CD14-positive monocyte (primary cell): Measurements from ENCODE around the gene ATRN. TPM values are rescaled to one million over a fixed set of nuclear protein-coding genes. Genes with fewer than 3 reads are reported as not detected.

ENCODE experiments used
- DNase-seq, 3 donors: peaks; one replicate each; pipeline ENCODE4 v3.0.0-alpha.2; 2011 to 2022
- H2AFZ ChIP-seq: 2 replicates; pipeline ENCODE4 v1.6.0; 2012; ENCODE audit warnings: mild to moderate bottlenecking, low read depth, low read length, inconsistent platforms; ENCODE audit not compliant: insufficient read depth, poor library complexity, severe bottlenecking
- H3K27ac ChIP-seq, 2 donors: 1 replicate in 1 of 2; 2 replicates in 1 of 2; pipeline ENCODE4 v1.5.1; 2012 to 2013; ENCODE audit warnings: low read length in 2 of 2, control low read depth in 1 of 2, inconsistent platforms in 1 of 2, low read depth in 1 of 2, mild to moderate bottlenecking in 1 of 2
- H3K27me3 ChIP-seq, 2 donors: one replicate each; pipeline versions ENCODE4 v1.6.0 to v1.6.1; 2011 to 2013; ENCODE audit warnings: low read length in 2 of 2; ENCODE audit not compliant: control insufficient read depth in 2 of 2, insufficient read depth in 2 of 2
- H3K36me3 ChIP-seq, 2 donors: replicated peaks in 1 of 2; 1 replicate in 1 of 2; 2 replicates in 1 of 2; pipeline versions ENCODE4 v1.5.1 to v1.6.1; 2012 to 2013; ENCODE audit warnings: low read length in 2 of 2, control low read depth in 1 of 2, inconsistent platforms in 1 of 2, mild to moderate bottlenecking in 1 of 2; ENCODE audit not compliant: insufficient read depth in 2 of 2, control insufficient read depth in 1 of 2
- H3K4me1 ChIP-seq, 2 donors: 1 replicate in 1 of 2; 2 replicates in 1 of 2; pipeline versions ENCODE4 v1.5.1 to v1.6.1; 2012 to 2013; ENCODE audit warnings: low read length in 2 of 2, control low read depth in 1 of 2, inconsistent platforms in 1 of 2, mild to moderate bottlenecking in 1 of 2, moderate library complexity in 1 of 2; ENCODE audit not compliant: insufficient read depth in 2 of 2, control insufficient read depth in 1 of 2
- H3K4me2 ChIP-seq: replicated peaks from 2 replicates; pipeline ENCODE3; 2012; ENCODE audit warnings: low read length, moderate library complexity, mild to moderate bottlenecking; ENCODE audit not compliant: poor library complexity, severe bottlenecking; ENCODE audit errors: extremely low read depth
- H3K4me3 ChIP-seq, 3 experiments: fragments of 200-600 bp in 1 of 3; sonication (generic) in 1 of 3; replicated peaks in 1 of 3; 1 replicate in 2 of 3; 2 replicates in 1 of 3; pipeline ENCODE4 v1.5.1; 2011 to 2013; ENCODE audit warnings: low read length in 3 of 3, mild to moderate bottlenecking in 3 of 3, control low read depth in 2 of 3, low read depth in 2 of 3, inconsistent platforms in 1 of 3, moderate library complexity in 1 of 3
- H3K79me2 ChIP-seq: 2 replicates; pipeline ENCODE4 v1.6.0; 2012; ENCODE audit warnings: mild to moderate bottlenecking, control low read depth, inconsistent platforms, low read length, moderate library complexity; ENCODE audit not compliant: insufficient read depth
- H3K9ac ChIP-seq: 2 replicates; pipeline ENCODE4 v1.6.0; 2017; ENCODE audit warnings: low read length, mild to moderate bottlenecking; ENCODE audit not compliant: insufficient read depth, poor library complexity, severe bottlenecking
- H3K9me3 ChIP-seq, 2 donors: replicated peaks in 1 of 2; 1 replicate in 1 of 2; 2 replicates in 1 of 2; pipeline versions ENCODE4 v1.5.1 to v1.6.1; 2012 to 2013; ENCODE audit warnings: low read length in 2 of 2, control low read depth in 1 of 2; ENCODE audit not compliant: control insufficient read depth in 1 of 2, insufficient read depth in 1 of 2
- H4K20me1 ChIP-seq: 2 replicates; pipeline ENCODE4 v1.6.0; 2012; ENCODE audit warnings: mild to moderate bottlenecking, low read length, control low read depth, moderate library complexity; ENCODE audit not compliant: insufficient read depth
- H3K27ac Mint-ChIP-seq, 7 donors: one replicate each; pipeline ENCODE4 v1.8.0; 2020; ENCODE audit warnings: mild to moderate bottlenecking in 7 of 7, mixed read lengths in 7 of 7, moderate library complexity in 6 of 7, inconsistent platforms in 2 of 7
- H3K27me3 Mint-ChIP-seq, 3 donors: one replicate each; pipeline ENCODE4 v1.8.0; 2021 to 2022; ENCODE audit warnings: low read depth in 3 of 3, mild to moderate bottlenecking in 3 of 3, mixed read lengths in 3 of 3, moderate library complexity in 3 of 3, inconsistent platforms in 1 of 3
- H3K36me3 Mint-ChIP-seq, 2 donors: one replicate each; pipeline ENCODE4 v1.8.0; 2020; ENCODE audit warnings: mixed read lengths in 2 of 2, inconsistent platforms in 1 of 2, mild to moderate bottlenecking in 1 of 2
- H3K4me1 Mint-ChIP-seq: one replicate; pipeline ENCODE4 v1.8.0; 2020; ENCODE audit warnings: mild to moderate bottlenecking, mixed read lengths
- H3K4me3 Mint-ChIP-seq, 2 donors: one replicate each; pipeline ENCODE4 v1.8.0; 2020; ENCODE audit warnings: mild to moderate bottlenecking in 2 of 2, mixed read lengths in 2 of 2, moderate library complexity in 1 of 2
- H3K9me3 Mint-ChIP-seq, 7 donors: one replicate each; pipeline ENCODE4 v1.8.0; 2020 to 2022; ENCODE audit warnings: mixed read lengths in 7 of 7, mild to moderate bottlenecking in 6 of 7, moderate library complexity in 6 of 7, inconsistent platforms in 2 of 7
- WGBS: methylation state at CpG from one replicate; pipeline ENCODE4 v1.1.5; 2013; ENCODE audit warnings: missing lambda C conversion rate; ENCODE audit not compliant: insufficient coverage; 5-methylcytosine and 5-hydroxymethylcytosine counted together
- intact Hi-C, 2 donors: fragments of 100-400 bp; cut with micrococcal nuclease; formaldehyde crosslinking; loops; one replicate each; pipeline versions ENCODE4 v1.15.0 to v1.15.1; 2023
- polyA plus RNA-seq, 3 donors: library from polyadenylated mRNA; depleted of rRNA in 1 of 3; unstranded in 2 of 3; stranded (reverse) in 1 of 3; fragments of 300-500 nt in 2 of 3; fragments of >200 nt in 1 of 3; fragmentation: Illumina TruSeq in 2 of 3; gene quantifications; 1 replicate in 2 of 3; 2 replicates in 1 of 3; pipeline ENCODE4 v1.2.3, GENCODE V29; 2012 to 2021
- TF ChIP-seq, protein P1 (sequence below): fragments of 200-600 bp; IDR thresholded peaks from one replicate; pipeline ENCODE4 v1.8.0; 2022; ENCODE audit warnings: antibody characterized with exemption, mild to moderate bottlenecking

ATRN gene
- polyA plus RNA-seq, 3 donors, result 10.2 to 17.4 (median 11.5) TPM

DNA sequence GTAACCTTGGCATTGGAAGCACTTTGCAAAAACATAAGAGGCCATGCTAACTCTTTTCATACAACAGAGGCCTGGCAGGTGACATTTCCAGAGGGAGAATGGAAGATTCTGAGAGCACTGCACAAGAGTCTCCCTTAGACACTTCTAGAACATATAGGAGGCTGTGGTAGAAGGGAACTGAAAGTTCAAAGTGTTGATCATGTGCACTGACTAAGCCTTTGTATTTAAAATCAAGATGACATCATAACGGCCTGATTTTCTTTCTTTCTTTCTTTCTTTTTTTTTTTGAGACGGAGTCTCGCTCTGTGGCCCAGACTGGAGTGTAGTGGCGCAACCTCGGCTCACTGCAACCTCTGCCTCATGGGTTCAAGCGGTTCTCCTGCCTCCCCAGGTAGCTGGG lies 36.6 kb upstream of the ATRN start:
- Histone ChIP-seq H3K9me3 (no peaks in the 10 kb centered on the region), H3K36me3 (no peaks in the 10 kb centered on the region), H3K27me3 (no peaks in the 10 kb centered on the region), H3K79me2 (no peaks in the 10 kb centered on the region), H3K9ac (peak overlapping the region; percentile 16), H4K20me1 (no peaks in the 10 kb centered on the region), H3K4me3 (peak overlapping the region in 1 of 3 experiments; percentile 35), H3K27ac (peak overlapping the region; percentile 55 to 81), H2AFZ (peak overlapping the region; percentile 64), H3K4me2 (peak overlapping the region; percentile 27), H3K4me1 (peaks cover 45 to 47% of the 10 kb centered on the region in 2 donors)
- Mint-ChIP-seq H3K27ac (peak overlapping the region; percentile 81 to 93 (median 88)), H3K4me1 (peaks cover 49% of the 10 kb centered on the region), H3K36me3 (no peaks in the 10 kb centered on the region), H3K27me3 (peaks cover 0 to 4% (median 1%) of the 10 kb centered on the region in 3 donors), H3K9me3 (no peaks in the 10 kb centered on the region), H3K4me3 (peak overlapping the region in 1 of 2 donors; percentile 67)
- intact Hi-C loops, result no loop called here
- DNase-seq, result peak; percentile 51 to 86 (median 81)
- 25% methylated on average over 4 of the region's 6 CpGs for WGBS
- TF ChIP-seq, protein P1, sequence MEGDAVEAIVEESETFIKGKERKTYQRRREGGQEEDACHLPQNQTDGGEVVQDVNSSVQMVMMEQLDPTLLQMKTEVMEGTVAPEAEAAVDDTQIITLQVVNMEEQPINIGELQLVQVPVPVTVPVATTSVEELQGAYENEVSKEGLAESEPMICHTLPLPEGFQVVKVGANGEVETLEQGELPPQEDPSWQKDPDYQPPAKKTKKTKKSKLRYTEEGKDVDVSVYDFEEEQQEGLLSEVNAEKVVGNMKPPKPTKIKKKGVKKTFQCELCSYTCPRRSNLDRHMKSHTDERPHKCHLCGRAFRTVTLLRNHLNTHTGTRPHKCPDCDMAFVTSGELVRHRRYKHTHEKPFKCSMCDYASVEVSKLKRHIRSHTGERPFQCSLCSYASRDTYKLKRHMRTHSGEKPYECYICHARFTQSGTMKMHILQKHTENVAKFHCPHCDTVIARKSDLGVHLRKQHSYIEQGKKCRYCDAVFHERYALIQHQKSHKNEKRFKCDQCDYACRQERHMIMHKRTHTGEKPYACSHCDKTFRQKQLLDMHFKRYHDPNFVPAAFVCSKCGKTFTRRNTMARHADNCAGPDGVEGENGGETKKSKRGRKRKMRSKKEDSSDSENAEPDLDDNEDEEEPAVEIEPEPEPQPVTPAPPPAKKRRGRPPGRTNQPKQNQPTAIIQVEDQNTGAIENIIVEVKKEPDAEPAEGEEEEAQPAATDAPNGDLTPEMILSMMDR, result no peak

DNA sequence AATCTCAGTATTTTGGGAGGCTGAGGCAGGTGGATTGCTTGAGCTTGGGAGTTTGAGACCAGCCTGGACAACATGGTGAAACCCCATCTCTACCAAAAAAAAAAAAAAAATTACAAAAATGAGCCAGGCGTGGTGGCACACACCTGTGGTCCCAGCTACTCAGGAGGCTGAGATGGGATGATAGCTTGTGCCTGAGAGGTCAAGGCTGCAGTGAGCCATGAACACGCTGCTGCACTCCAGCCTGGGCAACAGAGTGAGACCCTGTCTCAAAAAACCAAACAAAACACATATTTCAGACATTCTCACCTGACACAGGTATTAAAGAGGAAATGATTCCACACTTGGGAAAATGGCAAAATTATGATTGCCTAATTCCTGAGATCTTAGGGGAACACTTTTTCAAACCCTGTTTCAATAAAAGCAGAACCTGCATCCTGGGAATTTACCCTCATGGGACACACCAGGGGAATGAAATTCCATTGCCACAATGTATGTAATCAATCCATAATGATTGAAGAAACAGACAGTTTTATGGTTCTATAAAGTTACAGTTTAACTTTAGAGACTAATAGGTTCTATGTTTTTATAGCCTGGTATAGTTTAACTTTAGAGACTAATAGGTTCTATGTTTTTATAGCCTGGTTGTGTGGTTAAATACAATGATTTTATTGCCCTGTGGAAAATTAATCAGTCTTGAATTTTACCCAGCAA lies 33.8 kb upstream of the ATRN start:
- Histone ChIP-seq H3K27ac (no peak overlapping the region), H3K9ac (no peak overlapping the region), H3K36me3 (no peaks in the 10 kb centered on the region), H2AFZ (no peak overlapping the region), H3K9me3 (no peaks in the 10 kb centered on the region), H3K4me2 (no peak overlapping the region), H3K4me3 (no peak overlapping the region), H3K4me1 (peaks cover 18 to 19% of the 10 kb centered on the region in 2 donors), H3K79me2 (no peaks in the 10 kb centered on the region), H4K20me1 (no peaks in the 10 kb centered on the region), H3K27me3 (no peaks in the 10 kb centered on the region)
- intact Hi-C loops, result no loop called here
- Mint-ChIP-seq H3K27me3 (peaks cover 0 to 4% (median 1%) of the 10 kb centered on the region in 3 donors), H3K36me3 (no peaks in the 10 kb centered on the region), H3K4me3 (no peak overlapping the region), H3K27ac (peak overlapping the region in 1 of 7 donors; percentile 30), H3K9me3 (no peaks in the 10 kb centered on the region), H3K4me1 (peaks cover 22% of the 10 kb centered on the region)
- no CpG with 5 or more reads among the region's 2 CpGs for WGBS
- TF ChIP-seq, protein P1, result no peak
- DNase-seq, result no peak
